ENCODE measurements around the gene OSBP2.
A peak's percentile ranks its signal among the peaks of the same experiment; 100 is the strongest.

Gene OSBP2

GRCh38 chr22:30856741-30857502, 162.2 kb downstream of the OSBP2 start:
- DNase-seq: no peak

GRCh38 chr22:30857791-30858190, 163.1 kb downstream of the OSBP2 start:
- DNase-seq: no peak

DNA sequence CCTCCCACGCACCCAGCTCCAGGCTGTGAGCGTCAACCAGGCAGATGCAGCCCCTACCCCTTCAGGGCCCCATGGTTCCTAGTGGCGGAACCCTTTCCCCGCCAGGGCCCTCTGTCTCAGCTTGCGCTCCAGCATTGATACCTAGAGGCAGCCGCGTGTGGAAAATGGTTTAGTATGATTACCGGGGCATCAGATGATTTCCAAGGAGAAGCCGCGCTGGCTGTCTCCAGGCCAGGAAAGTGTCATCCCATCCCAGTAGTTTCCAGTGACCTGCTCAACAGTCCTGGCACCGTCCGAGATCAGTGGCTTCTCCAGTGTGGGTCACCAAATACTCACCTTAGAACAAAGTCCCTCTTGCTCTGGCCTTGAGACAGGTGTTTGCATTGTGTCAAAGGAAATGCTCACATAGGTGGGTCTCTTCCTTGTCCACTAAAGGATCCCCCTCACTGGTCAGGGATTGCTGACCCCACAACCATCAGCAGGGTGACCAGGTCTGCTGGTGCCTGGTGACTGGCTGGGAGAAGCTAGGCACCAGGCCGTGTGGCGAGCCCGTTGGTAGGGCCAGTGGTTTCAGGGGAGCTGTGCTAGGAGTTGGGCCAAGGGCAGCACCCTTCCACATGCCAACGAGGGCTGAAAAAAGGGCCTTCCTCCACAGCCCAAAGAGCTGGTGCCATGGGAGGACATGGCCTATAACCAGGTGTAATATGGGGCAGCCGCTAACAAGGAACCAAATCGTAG, 164.5 kb downstream of the OSBP2 start:
- DNase-seq: no peak

GRCh38 chr22:30859714-30860095, 165.0 kb downstream of the OSBP2 start:
- no peak for DNase-seq

DNA sequence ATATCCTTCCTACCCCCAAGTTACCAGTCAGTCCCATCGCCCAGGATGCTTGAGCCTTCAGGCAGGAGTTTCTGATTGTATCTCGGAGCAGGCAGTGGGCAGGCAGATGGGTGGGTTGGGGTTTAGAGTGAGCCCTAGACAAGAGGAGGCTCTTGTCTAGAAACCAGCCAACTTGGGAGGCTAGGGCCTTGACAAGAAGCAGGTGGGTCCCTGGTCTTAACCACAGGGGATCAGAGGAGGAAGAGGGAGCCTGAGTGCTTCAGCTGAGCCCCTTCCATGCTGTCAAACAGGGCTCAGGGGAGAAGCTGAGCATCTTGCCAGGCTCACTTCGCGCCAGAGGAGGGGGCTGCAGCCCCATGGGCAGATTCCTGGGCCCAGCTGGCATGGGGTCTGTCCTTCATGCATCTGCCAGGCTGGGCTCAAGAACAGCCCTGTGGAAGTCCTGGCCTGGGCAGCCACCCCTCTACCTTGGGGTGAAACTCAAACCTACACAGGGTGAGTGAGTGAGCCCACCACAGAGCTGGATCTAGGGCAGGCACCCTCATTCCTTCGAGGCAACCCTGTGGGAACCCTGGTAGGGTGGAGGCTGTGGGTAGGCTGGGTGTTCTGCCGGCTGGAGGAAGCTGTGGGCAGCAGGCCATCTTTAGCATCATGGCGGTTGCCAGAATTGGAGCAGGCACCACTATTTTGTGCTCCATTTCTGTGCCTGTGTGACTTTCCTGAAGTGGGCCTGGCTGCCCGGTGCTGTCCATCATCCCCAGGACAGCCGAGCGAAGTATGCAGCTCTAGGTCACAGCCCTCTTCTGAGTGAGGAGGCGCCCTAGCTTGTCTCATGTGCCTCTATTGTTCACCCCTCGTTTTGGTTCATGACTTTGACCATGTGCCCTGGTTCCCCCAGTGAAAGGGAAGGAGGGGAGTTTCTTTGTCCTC, 165.8 kb downstream of the OSBP2 start:
- no peak for DNase-seq

DNA sequence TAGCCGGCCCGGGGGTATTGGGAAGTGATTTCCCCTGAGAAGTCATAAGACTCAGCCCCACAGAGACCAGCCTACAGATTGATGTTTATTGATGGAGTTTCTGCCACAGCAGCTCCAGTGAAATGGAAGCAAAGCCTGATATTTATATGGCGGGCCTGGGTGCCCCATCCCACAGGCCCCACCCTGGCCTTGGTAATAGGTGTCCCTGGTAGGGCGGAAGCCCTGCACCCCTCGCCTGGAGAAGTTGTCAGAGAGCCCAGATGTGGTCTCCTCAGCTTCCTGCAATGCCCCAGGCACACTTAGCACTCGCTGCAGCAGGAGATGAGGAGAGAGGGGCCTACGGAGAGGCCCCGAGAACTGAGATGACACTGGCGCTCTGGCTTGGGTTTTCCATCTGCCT, 166.5 kb downstream of the OSBP2 start:
- no peak for DNase-seq

GRCh38 chr22:30861688-30862552, 167.2 kb downstream of the OSBP2 start:
- DNase-seq: no peak

GRCh38 chr22:30863081-30863833, 168.6 kb downstream of the OSBP2 start:
- DNase-seq: no peak

DNA sequence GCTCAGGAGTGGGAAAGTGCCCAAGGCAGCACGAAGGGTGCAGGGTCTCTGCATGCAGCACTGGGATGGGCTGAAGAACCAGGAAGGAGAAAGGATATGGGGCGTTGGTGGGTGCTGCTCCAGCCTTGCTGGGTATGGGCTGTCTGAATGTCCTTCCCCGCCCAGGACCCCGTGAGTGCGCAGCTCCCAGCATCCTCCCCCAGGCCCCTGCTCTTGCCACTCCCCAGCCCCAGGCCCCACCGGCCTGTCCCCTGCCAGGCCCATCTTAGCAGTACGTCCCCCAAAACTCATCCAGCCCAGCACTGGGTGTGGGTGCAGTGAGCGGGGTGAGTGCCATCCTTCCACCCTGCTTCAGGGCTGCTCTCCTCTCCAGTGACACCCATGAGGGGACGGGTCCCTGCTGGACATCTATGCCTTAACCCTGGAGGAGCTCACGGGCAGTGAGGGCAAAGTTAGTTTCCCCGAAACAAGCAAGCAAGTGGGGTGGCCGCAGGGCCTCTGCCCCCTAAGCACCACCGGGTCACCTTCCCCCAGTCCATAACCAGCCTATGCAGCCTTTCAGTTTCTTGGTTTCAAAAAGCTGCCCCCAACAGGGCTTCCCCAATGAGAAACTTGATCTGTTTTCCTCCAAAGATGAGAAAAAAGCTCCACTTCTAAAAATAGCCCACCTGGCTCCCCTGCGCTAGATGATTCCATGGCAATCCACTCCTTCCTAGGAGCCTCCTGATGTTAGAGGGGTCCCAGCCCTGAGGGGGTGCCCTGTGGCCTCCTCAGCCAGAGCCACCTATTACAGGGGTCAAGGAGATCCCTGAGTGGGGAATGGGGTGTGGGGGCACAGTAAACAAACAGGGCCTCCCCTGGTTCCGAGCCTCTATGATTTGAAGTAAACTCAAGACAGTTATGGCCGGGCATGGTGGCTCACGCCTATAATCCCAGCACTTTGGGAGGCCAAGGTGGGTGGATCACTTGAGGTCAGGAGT, 170.1 kb downstream of the OSBP2 start:
- DNase-seq: no peak

GRCh38 chr22:30865656-30866055, 171.0 kb downstream of the OSBP2 start:
- DNase-seq: no peak

DNA sequence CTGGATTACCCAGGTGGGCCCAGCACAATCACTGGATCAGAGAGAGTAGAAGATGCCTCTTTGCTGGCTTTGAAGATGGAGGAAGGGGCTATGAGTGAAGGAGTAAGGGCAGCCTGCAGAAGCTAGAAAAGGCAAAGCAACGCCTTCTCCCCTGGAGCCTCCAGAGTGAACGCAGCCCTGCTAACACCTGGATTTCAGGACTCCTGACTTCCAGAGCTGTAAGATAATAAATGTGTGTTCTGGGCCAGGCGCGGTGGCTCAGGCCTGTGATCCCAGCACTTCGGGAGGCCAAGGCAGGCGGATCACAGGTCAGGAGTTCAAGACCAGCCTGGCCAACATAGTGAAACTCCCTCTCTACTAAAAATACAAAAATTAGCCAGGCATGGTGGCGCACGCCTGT, 171.5 kb downstream of the OSBP2 start:
- no peak for DNase-seq

DNA sequence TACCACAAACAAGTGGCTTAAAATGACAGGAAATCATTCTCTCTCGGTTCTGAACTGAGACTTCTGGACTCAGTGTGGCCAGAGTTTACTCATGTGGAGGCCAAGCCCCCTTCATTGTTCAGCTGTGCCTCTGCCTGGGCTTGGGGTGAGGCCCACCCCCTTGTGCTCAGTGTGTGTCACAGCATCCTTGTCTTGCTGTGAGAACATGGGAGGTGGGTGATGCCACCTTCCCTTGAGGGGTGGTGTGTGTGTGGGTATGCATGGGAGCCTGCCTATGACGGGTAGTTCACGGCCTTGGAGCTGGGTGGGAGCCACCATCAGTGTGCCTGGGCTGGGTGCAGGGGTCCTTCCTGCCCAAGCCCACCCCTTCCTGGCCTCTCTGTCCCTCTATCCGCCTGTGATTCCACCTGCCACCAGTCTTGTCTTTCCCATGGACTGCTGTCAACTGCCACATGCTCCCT, 172.2 kb downstream of the OSBP2 start:
- DNase-seq: no peak

GRCh38 chr22:30867746-30868662, 173.3 kb downstream of the OSBP2 start:
- DNase-seq: no peak

DNA sequence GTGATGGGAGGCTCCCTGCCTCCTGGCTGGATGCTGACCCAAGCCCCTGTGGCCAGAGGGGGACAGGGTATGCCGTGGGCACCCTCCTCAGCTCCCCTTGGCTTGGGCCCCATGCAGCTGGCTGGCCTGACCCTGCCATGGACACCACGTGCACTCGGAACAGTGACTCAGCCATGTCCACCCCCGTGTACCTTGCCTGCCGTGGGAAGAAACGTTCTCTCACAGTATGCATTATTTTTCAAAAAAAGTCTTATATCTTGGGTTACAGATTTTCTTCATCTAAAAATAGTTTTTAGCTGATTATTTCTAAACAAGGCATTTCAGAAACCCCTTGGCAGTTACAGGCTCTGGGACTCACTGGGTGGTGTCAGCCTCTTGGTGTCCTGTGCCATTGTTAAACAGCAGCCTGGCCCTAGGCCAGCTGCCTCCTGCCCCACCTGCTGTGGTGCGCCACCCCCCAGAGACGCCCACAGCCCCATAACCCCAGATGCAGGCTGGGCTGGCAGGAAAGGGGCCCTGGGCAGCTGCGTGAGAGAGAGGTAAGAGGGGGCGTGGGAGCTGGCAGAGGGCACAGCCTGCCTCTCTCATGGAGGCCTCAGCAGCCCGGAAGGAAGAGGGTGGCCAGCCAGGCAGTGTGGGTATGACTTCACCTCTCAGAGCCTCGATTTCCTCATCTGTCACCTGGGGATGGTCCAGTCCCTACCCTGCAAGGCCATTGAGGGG, 174.2 kb downstream of the OSBP2 start:
- peak; percentile 19 for DNase-seq

DNA sequence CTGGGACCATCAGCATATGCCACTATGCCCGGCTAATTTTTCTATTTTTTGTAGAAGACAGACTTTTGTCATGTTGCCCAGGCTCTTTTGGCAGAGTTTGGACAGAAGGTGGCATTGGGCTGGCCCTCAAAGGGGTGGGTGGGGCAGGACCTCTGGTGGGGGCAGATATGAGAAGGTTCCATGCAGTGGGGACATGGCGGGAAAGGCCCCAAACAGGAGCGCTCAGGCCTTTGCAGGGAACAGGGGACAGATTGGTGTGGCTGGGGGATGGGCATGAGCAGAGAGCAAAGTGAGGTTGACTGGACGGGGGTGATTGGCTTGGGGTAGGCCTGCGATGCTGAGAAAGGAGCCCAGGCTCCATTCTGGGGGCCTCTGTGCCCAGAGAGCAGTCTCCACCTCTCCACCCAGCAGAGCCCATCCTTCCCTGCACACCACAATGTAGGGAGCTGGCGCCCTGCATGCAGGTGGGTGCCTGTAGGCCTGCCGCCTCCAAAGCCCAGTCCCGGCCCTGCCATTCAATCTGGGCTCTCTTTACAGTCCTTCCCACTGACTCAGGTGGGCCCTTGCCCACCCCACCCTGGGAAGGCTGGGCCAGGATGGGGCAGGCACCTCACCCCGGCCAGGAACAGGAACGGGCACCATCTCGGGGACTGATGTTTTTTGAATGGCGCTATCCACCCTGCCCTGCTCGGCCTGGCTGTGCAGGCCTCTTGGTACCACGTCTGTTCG, 175.2 kb downstream of the OSBP2 start:
- no peak for DNase-seq

- no peak for DNase-seq
Measured at GRCh38 chr22:30870451-30871345, 176.0 kb downstream of the OSBP2 start.

All from NCI-H2171 (cell line).